ENCODE measurements around the gene ZC3HAV1. TPM values are rescaled to one million over a fixed set of nuclear protein-coding genes. Genes with fewer than 3 reads are reported as not detected.
"Not testable (repeated sequence)": the region's sequence is repeated elsewhere in the genome, so short reads cannot be mapped to it uniquely, and the experiment has no call there.

ZC3HAV1 gene
- total and polyA plus RNA-seq, 2 of the 4 experiments (the other 2 are of a cell fraction): 9.9 to 22.4 TPM

DNA sequence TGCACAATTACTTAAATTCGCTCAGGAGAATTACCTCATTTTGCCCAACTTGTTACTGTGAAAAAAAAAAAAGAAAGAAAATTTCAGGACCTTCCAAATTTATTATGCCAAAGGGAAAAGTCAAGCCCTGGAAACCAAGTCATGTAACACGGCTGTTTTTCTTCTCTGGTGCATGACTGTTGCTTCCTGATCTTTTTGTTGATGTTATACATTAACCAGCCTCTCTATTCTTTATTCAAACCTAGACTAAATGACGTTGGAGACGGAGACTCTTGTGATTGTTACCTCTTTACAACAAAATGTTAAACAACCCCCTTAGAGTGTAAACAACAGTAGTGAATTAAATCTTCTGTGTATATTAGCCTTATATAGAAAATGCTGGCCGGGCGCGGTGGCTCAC lies 16.1 kb upstream of the ZC3HAV1 start:
- no peak overlapping the region for H2AFZ ChIP-seq (replicated peaks; ENCODE audit: low read length, poor library complexity)
- no peak overlapping the region for H4K5ac ChIP-seq (ENCODE audit: low read depth, low read length)
- in situ Hi-C loops (cut with MboI; ENCODE audit: low sequenced_read_pairs) (no loop called here), dilution Hi-C loops (cut with HindIII; ENCODE audit: low sequenced_read_pairs, unreplicated experiment) (no loop called here), intact Hi-C loops (cut with micrococcal nuclease) (loop anchor here (5.0 kb wide), 2 partner anchors 238 to 388 kb away; no protein-coding TSS in a partner anchor)
- H3K4me3 ChIP-seq (ENCODE audit: insufficient read depth, low read depth, low read length): no peak overlapping the region
- no peaks in the 10 kb centered on the region for H3K79me1 ChIP-seq (ENCODE audit: low read depth in 1 of 2, low read length in 2 of 2)
- H2AK9ac ChIP-seq (replicated peaks; ENCODE audit: low read depth, low read length, poor library complexity): no peak overlapping the region
- ATAC-seq (ENCODE audit: low read depth) (no peak), DNase-seq (no peak)
- no peak overlapping the region for H3K4me2 ChIP-seq (ENCODE audit: low read depth, low read length)
- no peaks in the 10 kb centered on the region for H3K36me3 ChIP-seq (ENCODE audit: control insufficient read depth, insufficient read depth, low read length)
- no peak overlapping the region for H3K9ac ChIP-seq (ENCODE audit: low read depth, low read length)
- no peak overlapping the region for H2BK5ac ChIP-seq (ENCODE audit: low read depth, low read length, poor library complexity, severe bottlenecking)
- H3K56ac ChIP-seq (ENCODE audit: extremely low read depth, insufficient read depth, low read length): no peak overlapping the region
- no peak overlapping the region for H3K14ac ChIP-seq (replicated peaks; ENCODE audit: low read depth, low read length)
- H4K20me1 ChIP-seq (ENCODE audit: insufficient read depth, low read length): no peaks in the 10 kb centered on the region
- H3K4ac ChIP-seq (ENCODE audit: low read depth, low read length): no peak overlapping the region
- H4K91ac ChIP-seq (ENCODE audit: insufficient read depth, low read depth, low read length): no peak overlapping the region
- H4K8ac ChIP-seq (ENCODE audit: low read depth in 2 of 2, low read length in 2 of 2): no peak overlapping the region
- H2AK5ac ChIP-seq (ENCODE audit: low read depth, low read length): no peak overlapping the region
- POLR2A ChIA-PET (ENCODE audit: unreplicated experiment): no interaction called here
- no peaks in the 10 kb centered on the region for H3K9me1 ChIP-seq (ENCODE audit: insufficient read depth, low read length)
- no CpG with 5 or more reads among the region's 7 CpGs for WGBS, 2 experiments (ENCODE audit: extremely low coverage in 2 of 2, insufficient read length in 1 of 2)
- CTCF ChIA-PET: no interaction called here
- H3K18ac ChIP-seq (ENCODE audit: low read depth, low read length): no peak overlapping the region
- no peak for TF ChIP-seq MAFK (IDR thresholded peaks at IDR 0.05; ENCODE audit: low read depth, low read length)
- TF ChIP-seq CHD1 (IDR thresholded peaks at IDR 0.05; ENCODE audit: low read depth, low read length): no peak
- no peak overlapping the region for H2BK15ac ChIP-seq (ENCODE audit: low read depth, low read length)
- H3K27ac ChIP-seq (ENCODE audit: insufficient read depth, low read length): no peak overlapping the region
- H3K9me3 ChIP-seq (ENCODE audit: control insufficient read depth, insufficient read depth, low read length): no peaks in the 10 kb centered on the region
- BruUV-seq (replicated peaks): no TSS peak
- no peak overlapping the region for H3K23ac ChIP-seq (ENCODE audit: low read depth, low read length)
- H3K4me1 ChIP-seq (ENCODE audit: control insufficient read depth, insufficient read depth, low read length): no peaks in the 10 kb centered on the region
- no peak overlapping the region for H2BK20ac ChIP-seq (ENCODE audit: low read depth, low read length)
- H3K27me3 ChIP-seq (ENCODE audit: control insufficient read depth, insufficient read depth, low read length): peaks cover 23% of the 10 kb centered on the region
- no peak overlapping the region for H2BK120ac ChIP-seq (ENCODE audit: low read depth, low read length)

- POLR2A ChIA-PET (ENCODE audit: unreplicated experiment); in situ Hi-C loops (cut with MboI; ENCODE audit: low sequenced_read_pairs); H2BK5ac ChIP-seq (ENCODE audit: low read depth, low read length, poor library complexity, severe bottlenecking); H3K4me2 ChIP-seq (ENCODE audit: low read depth, low read length); H3K56ac ChIP-seq (ENCODE audit: extremely low read depth, insufficient read depth, low read length); H3K79me1 ChIP-seq (ENCODE audit: low read depth in 1 of 2, low read length in 2 of 2); H3K36me3 ChIP-seq (ENCODE audit: control insufficient read depth, insufficient read depth, low read length); H2AK9ac ChIP-seq (replicated peaks; ENCODE audit: low read depth, low read length, poor library complexity); ATAC-seq (ENCODE audit: low read depth); H3K9me3 ChIP-seq (ENCODE audit: control insufficient read depth, insufficient read depth, low read length); H3K4me1 ChIP-seq (ENCODE audit: control insufficient read depth, insufficient read depth, low read length); H2AK5ac ChIP-seq (ENCODE audit: low read depth, low read length); H3K14ac ChIP-seq (replicated peaks; ENCODE audit: low read depth, low read length); H2BK15ac ChIP-seq (ENCODE audit: low read depth, low read length); CTCF ChIA-PET; H3K9me1 ChIP-seq (ENCODE audit: insufficient read depth, low read length); H3K18ac ChIP-seq (ENCODE audit: low read depth, low read length); H3K4me3 ChIP-seq (ENCODE audit: insufficient read depth, low read depth, low read length); DNase-seq; H2BK120ac ChIP-seq (ENCODE audit: low read depth, low read length); H3K9ac ChIP-seq (ENCODE audit: low read depth, low read length); BruUV-seq (replicated peaks); H4K91ac ChIP-seq (ENCODE audit: insufficient read depth, low read depth, low read length); H3K23ac ChIP-seq (ENCODE audit: low read depth, low read length); H4K20me1 ChIP-seq (ENCODE audit: insufficient read depth, low read length); H3K4ac ChIP-seq (ENCODE audit: low read depth, low read length); H3K27ac ChIP-seq (ENCODE audit: insufficient read depth, low read length); H4K5ac ChIP-seq (ENCODE audit: low read depth, low read length); H2BK20ac ChIP-seq (ENCODE audit: low read depth, low read length); dilution Hi-C loops (cut with HindIII; ENCODE audit: low sequenced_read_pairs, unreplicated experiment); H4K8ac ChIP-seq (ENCODE audit: low read depth in 2 of 2, low read length in 2 of 2); H2AFZ ChIP-seq (replicated peaks; ENCODE audit: low read length, poor library complexity): not testable (repeated sequence)
- intact Hi-C loops (cut with micrococcal nuclease): loop anchor here (5.0 kb wide), 2 partner anchors 238 to 388 kb away; no protein-coding TSS in a partner anchor
- H3K27me3 ChIP-seq (ENCODE audit: control insufficient read depth, insufficient read depth, low read length): peaks cover 23% of the 10 kb centered on the region
- no CpG with 5 or more reads among the region's 3 CpGs for WGBS, 2 experiments (ENCODE audit: extremely low coverage in 2 of 2, insufficient read length in 1 of 2)
Observed at GRCh38 chr7:139124995-139125394, 15.5 kb upstream of the ZC3HAV1 start.
